NCI-H1417 treated with DMSO at 0.1 percent for 48 hours (cell line): ENCODE data around the gene SMIM41.
A peak's percentile ranks its signal among the peaks of the same experiment; 100 is the strongest.

ENCODE experiments used
- DNase-seq: peaks from one replicate; lab custom pipeline; 2025; lab: John Stamatoyannopoulos, UW

The SMIM41 gene

DNA sequence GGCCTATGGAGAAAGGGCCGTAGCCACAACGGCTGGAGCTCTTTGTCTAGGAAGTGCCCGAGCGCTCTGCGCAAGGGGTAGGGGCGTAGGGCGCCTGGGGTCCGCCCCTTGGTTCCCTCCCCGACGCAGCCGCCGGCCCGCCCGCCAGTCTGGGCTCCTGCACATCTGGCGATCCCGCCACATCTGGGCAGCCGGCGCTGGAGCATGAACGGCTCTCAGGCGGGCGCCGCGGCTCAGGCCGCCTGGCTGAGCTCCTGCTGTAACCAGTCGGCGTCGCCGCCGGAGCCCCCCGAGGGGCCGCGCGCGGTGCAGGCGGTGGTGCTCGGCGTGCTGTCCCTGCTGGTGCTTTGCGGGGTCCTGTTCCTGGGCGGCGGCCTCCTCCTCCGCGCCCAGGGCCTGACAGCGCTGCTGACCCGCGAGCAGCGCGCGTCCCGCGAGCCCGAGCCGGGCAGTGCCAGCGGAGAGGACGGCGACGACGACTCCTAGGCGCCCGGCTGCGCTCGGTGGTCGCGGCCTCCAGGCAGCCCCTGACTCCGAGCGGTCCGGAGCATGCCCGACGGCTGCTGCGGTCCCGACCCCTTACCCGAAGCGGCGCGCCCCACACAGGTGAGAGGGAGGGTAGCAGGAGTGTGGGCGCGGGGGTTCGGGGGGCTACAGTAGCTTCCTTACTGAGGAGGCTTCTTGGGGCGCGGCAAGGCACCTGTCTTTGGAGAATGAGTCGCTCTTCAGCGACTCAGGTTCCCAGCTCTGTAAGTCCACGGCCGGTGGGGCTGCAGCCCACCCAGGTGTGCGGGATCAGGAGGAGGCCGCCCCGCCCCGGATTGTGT lies at the start of gene SMIM41:
TSS of gene SMIM41 (plus strand) at position 129 of the 827 bp plus-strand sequence. CDS start at position 205, 76 bp downstream.
- no peak for DNase-seq

- DNase-seq, result no peak
These were observed 47.1 kb upstream of the SMIM41 start for GRCh38 chr12:52032446-52032803.

DNA sequence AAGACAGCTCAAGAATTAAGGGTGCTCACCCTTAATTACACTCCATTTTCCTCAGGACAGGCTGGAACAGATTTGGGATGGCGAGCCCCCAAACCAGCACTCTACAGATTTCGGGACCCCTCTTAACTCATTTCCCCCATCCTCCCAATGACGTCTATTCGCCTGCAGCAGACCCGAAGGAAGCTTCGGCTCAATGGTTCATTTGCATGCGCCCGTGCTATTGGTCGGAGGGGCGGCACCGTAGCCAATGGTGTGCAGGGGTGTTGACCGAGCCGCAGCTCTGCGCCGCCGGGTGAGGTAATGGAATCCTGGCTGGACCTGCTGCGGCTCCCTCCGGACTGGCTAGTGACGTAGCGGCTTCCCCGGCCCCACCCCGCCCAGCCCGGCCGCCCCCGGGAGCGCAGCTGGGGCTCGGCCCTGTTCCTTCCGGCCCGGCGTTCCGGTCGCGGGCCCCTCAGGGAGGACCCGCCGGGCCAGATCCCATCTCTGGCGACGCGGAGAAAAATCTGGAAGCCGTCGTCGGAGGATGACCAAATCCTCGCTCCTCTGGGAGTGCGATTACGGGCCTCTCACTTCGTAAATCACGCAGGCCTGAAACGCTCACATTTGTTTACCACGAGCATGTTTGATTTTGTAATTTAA lies 46.6 kb upstream of the SMIM41 start:
- DNase-seq, result peak; percentile 68

- no peak for DNase-seq
These were observed 45.9 kb upstream of the SMIM41 start for GRCh38 chr12:52033446-52034140.

GRCh38 chr12:52035190-52035589 lies 44.3 kb upstream of the SMIM41 start:
- DNase-seq, result no peak

DNA sequence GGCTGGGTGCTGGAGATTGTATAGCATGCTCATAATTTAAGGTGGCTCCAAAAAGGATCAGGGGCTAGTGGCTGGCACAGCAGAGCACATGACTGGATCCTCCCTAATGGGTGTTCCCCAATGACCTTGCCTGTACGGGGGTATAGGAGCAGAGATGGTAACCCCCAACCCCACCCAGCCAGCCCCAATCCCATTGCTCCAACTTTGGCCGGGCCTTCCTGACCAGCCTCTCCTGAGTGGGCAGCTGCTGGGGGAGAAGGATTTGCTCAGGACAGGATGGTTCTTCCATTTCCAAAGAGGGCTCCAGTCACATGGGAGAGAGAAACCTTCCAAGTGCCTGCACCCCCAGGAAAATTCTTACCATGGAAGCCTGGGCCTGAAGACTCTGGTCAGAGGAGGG lies 43.6 kb upstream of the SMIM41 start:
- no peak for DNase-seq

GRCh38 chr12:52036587-52037171 lies 42.8 kb upstream of the SMIM41 start:
- peak; percentile 1 for DNase-seq

GRCh38 chr12:52037248-52037861 lies 42.1 kb upstream of the SMIM41 start:
- no peak for DNase-seq

GRCh38 chr12:52038447-52038846 lies 41.1 kb upstream of the SMIM41 start:
- DNase-seq, result no peak

DNA sequence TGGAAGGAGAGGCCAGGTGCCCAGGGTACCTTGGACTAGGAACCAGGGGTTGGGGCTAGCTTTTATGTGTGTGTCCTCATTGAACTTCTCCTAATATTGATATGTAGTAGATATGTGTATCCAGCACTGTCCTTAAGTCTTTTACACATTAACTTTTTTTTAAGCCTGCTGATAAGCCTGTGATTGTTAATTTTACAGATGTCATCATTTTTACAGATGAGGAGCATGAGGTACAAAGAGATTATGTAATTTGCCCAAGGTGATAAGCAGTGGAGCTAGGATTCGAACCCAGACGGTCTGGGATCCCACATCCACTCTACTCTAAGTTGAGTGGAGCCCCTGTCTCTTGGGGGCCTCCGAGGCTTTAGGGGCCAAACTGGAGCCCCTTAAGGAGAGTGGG lies 38.5 kb upstream of the SMIM41 start:
- no peak for DNase-seq

GRCh38 chr12:52041695-52042123 lies 37.8 kb upstream of the SMIM41 start:
- no peak for DNase-seq

- peak; percentile 12 for DNase-seq
These were observed 36.7 kb upstream of the SMIM41 start for GRCh38 chr12:52042706-52043385.

DNA sequence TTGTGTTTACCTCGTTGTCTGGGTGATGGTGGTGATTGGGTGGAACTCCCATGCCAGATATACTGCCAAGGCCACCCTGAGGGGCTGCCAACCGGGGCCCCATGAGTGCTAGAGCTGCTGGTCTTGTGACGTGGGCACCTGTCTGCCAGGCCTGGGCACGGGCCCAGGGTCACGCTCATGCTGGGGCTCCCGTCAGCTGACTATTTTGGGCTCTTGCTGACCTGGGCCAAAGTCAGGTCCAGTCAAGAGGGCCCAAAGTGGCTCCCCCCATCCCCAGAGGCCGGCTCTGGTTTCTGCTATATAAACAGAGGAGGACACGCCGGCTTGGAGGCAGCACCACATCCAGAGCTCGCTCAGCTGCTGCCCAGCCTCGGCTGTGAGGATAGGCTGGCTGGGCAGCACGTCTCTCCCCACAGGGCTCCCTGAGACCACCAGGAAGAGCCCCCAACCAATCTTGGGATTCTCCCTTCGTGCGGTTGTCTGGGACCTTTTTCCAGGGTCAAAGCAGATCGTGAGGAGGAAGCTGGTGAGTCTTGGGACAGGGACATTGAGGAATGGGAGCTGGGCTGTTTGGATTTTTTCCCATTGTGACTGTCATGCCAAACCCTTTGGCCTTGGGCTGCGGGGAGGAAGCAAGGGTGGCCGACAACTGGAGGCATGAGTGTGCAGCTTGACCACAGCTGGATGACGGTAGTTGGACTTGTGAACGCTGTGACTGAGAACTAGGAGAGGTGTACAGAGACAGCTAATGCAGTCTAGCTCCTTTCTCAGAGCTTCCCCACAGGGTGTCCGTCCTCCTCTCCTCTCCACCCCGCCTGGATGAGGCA lies 35.9 kb upstream of the SMIM41 start:
- DNase-seq, result no peak

DNA sequence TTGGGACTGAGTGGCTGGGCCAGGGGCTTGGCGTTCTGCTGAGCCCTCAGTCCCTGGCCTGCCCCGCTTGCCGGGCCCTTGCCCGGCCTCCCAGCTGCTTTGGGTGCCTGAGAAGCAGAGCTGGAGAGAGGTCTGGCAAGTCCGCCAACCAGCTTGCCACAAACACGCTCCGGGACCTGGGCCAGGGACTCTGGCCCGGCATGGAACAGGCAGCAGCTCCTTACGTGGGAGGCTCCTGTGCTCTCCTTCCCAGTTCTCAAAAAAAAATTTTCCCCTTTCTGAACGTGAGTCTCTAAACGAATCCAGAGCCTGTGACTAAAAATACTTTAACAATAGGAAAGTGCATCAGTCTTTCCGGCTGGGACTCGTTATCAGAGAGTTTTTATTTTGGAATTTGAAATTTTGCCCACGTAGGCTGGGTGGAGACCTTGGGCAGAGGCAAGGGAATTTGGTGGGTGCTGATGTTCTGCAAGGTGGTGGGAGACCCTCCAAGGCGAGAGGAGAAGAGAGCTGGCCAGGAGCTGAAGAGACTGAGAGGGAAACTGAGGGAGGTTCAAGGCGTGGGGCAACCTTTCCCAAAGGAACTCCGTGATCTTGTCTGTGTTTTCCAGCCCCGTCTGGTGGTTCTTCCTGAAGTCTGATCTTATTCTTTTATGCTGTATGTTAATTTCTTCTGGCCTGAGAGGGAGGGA lies 35.1 kb upstream of the SMIM41 start:
- DNase-seq, result no peak

DNA sequence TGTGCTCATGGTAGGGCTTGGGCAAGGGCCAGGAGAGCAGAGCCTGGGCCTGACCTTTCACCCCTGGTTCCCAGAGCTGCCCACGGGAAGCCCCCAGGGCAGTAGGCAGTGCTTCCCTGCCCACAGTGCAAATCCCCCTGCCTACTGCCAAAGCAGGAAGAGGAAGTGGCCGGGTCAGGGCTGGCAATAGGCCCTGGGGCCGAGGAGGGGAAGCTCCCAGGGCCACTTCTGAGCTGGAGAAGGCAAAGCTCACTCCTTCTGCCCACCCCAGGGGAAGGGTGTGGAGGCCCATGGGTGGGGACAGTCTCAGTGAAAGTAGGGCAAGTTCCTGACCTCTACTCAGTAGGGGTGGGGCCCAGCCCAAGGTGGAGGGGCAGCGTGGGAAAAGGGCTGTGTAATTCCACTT lies 33.7 kb upstream of the SMIM41 start:
- no peak for DNase-seq

DNA sequence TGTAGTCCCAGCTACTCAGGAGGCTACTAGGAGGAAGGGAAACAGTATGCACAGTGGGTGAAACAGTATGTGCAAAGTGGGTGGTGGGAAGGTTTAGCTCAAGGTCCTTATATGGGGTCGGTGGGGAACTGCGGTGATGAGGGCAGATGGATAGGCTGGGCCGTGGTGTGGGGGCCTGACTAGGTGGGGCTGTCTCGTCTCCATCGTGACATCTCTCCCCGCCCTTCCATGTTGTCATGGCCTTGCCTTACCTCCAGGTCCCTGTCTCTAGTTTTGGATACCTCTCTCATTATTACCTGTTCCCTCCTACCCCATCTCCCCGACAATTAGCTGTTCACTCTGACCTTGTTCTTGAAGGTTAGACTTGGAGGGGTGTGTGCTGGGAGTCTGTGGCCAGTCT lies 32.6 kb upstream of the SMIM41 start:
- DNase-seq, result no peak

GRCh38 chr12:52049286-52049685 lies 30.2 kb upstream of the SMIM41 start:
- no peak for DNase-seq

DNA sequence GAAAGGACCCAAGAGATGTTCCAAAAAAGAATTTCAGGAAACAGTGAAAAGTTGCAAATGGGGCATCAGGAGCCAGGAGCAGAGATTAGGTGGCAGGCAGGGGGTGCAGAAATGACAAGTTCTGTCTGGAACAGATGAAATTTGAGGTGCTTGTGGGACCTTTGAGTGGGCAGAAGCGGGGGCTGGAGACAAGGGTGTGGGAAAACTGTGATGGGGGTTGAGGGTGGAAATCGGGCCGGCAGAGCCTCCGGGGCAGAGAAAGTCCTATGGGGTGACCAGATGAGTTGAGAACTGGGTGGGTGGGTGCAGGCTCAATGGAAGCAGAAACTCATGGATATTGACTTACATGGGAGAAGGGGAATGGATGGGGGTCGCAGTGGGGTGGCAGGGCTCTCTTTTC lies 29.8 kb upstream of the SMIM41 start:
- DNase-seq, result no peak

- no peak for DNase-seq
These were observed 29.3 kb upstream of the SMIM41 start for GRCh38 chr12:52050116-52050757.
